ELR (cell line): ENCODE results near the gene PYCR2.

ENCODE experiments used
- DNase-seq: peaks from one replicate; pipeline ENCODE4 v3.0.0-alpha.2; 2015; ENCODE audit warnings: low read depth

PYCR2 gene

DNA sequence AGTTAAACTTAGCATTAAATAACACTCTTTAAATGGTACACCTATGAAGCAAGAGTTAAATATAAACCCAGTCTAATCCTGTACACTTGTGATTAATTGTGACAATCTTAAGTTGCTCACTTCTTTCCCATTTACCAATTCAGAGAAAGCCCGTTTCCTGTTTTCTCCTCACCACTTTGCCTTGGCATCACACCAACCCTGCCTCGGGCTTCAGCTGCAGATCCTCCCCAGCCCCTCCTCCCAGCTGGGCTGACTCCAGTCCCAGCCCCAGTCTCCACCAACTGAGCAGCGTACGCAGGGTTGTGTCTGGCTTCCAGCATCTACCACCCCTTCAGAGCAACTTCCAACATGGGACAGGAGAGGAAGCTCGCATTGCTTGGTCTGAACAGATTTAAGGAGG is 4.1 kb downstream of the PYCR2 start:
- DNase-seq, result peak; percentile 79

DNA sequence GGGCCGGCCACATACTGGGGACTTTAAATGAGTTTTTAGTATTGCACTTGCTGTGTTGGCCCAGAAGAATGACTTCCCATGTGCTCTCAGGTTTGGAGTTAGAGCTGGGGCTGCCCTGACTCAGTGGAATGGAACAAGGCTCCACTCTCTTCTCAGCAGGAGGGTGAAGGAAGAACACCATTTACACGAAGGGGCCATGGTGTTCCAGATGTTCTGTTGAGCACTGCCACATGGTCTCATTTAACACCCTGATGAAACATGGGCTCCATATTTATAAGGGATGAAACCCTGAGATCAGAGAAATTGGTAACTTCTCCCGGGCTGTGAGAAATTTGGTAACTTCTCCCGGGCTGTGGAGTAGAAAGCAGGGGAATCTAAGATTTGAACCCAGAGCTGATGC is 5.8 kb downstream of the PYCR2 start:
- DNase-seq, result no peak

DNA sequence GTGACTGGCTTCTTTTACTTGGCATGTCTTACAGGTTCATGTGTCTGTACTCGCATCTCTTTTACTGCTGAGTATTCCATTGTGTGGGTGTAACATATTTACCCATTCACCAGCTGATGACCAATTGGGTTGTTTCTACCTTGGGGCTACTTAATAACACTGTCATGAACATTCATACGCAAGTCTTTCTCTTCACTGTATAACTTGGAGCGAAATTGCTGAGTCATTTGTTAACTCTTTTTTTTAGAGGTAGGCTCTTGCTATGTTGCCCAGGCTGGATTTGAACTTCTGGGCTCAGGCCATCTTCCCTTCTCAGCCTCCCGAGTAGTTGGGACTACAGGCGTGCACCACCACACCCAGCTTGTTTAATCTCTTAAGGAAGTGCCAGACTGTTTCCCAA is 6.5 kb downstream of the PYCR2 start:
- DNase-seq, result peak; percentile 27

DNA sequence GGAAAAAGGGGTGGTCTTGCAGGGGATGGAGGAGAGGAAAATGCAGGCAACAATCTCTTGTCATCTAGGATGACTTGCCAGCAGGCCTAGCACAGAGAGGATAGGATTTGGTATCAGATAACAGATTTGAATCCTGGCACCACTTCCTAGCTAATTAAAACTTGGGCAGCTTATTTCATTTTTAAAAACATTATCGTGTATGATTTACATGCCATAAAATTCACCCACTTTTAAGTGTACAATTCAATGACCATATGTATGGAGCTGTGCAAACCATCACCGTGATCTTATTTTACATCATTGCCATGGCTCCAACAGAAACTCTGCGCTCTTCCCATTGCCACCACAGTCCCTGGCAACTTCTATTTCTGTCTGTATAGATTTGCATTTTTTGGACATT is 6.9 kb downstream of the PYCR2 start:
- no peak for DNase-seq

DNA sequence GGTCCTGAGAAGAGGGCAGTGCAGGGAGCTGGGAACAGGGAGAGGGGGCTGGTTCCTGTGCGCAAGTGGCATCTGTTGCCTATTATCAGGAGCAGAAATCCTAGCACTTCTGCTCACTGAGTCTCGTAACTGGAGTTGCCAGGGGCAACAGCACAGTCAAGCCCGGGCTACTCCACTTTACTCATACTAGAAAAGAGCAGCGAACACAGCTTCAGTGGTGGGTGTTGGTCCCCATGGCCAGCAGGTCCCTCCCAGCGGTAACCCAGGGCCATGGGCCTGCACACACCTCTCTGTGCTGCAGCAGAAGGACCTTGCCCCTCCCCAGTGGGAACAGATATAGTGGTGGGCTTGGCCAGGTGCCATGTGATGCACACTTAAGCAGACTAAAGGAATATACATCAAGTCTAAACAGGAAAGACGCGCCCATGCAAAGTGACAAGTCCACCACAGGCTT is 8.5 kb downstream of the PYCR2 start:
- no peak for DNase-seq

DNA sequence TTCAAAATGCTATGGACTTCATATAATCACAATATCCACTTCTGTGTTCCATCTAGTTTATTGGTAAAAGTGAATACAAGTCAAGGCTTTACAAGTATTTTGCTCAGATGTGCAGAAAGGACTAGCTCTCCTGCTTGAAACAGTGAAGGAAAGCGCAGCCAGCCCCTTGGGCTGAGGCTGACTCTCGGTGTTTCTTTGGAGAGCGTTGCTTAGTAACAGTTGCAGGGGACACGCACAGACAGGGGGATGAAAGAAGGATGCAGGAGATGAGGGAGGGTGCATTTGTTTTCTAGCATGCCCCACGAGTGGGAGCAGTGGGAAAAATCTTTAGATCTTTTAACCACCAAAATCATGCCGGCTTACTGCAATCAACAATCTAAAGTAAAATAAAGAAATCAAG is 9.1 kb downstream of the PYCR2 start:
- DNase-seq, result no peak

DNA sequence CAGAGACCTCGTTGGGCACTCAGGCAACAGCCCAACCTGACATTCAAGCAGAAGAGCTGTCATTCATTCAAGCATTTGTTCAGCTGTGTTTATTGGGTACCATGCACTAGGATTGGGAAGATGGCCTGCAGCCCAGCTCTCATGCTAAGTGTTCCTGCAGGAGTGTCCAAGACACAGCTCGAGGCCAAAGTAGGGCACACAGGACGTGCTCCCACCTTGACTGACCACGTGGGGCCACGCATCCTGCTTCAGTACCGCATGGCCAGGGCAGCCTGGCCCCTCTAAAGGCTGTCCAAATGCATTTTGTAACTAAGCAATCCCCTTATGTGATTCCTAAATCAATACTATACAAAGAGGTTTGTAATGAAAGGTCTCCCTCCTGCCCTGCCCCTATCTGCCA is 9.7 kb downstream of the PYCR2 start:
- no peak for DNase-seq

DNA sequence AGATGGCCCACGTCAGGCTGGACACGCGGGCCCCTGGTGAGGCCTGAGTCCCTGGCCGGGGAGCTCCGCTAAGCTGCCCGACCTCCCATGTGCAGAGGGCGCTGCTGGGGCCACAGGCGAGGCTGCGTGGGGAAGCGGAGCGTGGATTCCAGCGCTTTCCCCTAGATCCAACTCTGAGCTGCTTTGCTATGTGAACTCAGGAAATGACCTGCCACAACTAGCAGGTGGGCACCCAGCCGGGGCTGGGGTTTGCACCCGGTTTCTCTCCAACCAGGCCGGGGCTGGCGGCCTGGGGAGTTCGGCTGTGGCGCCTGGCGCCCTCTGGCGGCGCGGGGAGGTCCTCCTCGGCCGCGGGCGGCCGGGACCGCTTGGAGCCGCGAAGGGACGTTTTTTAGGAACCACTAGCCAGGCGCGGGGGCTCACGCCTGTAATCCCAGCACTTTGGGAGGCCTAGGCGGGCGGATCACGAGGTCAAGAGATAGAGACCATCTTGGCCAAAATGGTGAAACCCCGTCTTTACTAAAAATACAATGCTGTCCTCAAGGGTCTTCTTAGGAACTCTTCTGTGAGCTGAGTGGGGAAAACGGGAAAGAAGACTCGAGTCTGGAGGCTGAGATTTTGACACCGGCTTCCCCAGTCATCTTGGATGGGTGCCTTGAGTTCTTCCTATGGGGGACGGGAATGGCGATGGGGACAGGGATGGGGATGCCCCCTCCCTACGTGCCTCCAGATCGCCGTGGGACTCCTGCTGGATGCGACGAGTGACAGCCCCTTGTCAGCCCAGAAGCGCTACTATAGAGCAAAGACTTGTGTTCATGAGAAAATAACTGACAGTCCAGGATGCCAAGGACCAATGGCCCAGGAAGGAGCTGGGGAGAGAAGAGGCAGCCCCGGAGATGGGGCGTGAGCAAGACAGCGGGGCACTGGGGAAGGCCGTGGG is 12.6 kb downstream of the PYCR2 start:
- DNase-seq, result peak; percentile 46

DNA sequence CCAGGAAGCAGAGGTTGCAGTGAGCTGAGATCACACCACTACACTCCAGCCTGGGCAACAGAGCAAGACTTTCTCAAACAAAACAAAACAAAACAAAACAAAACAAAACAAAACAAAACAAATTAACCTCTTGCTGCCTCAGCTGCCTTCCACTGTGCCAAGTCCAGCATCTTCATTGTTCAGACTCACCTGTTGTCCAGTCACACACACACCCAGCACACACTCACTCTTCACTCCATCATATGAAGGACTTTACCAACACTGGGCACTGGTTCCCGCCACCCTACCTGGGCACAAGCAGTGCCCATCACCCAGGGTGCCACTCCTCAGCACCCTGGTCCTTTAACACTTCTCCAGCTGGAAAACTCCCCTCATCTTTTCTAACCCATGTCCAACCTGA is 14.6 kb downstream of the PYCR2 start:
- no peak for DNase-seq

DNA sequence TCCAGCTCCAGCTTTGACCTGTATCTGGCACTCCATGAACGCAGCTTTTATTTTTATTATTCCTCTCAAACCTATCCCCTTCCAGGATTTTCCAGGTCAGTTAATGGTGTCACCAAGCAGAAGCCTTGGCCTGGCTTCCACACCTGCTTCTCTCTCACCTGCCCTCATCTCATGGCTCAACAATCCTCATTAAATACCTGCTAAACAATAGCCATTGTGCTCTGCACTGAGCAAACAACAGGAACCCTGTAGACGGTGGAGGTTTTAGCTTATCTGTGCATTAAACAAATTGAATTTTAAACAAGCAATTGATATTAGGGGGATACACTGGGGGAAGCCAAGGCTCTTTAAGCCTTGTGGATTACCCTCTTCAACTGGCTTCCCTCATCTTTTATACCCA is 15.3 kb downstream of the PYCR2 start:
- no peak for DNase-seq

DNA sequence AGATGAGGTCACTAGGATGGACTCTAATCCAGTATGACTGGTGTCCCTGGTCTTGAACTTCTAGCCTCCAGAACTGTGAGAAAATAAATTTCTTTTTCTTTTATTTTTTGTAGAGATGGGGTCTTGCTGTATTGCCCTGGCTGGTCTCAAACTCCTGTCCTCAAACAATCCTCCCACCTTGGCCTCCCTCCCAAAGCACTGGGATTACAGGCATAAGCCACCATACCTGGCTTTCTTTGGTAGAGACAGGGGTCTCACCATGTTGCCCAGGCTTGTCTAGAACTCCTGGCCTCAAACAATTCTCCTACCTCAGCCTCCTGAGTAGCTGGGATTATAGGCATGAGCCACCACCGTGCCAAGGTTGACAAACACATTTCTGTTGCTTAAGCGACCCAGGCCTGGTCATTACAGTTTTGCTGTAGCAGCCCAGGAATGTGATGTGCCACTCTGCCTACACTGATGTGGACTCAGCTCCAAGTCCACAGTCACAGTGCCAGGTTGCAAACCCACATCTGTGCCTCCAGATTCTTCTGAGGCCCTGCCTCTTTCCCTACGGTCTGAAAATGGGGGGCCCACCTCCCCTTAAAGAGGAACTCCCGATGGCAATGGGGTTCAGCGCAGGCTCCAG is 15.9 kb downstream of the PYCR2 start:
- no peak for DNase-seq

DNA sequence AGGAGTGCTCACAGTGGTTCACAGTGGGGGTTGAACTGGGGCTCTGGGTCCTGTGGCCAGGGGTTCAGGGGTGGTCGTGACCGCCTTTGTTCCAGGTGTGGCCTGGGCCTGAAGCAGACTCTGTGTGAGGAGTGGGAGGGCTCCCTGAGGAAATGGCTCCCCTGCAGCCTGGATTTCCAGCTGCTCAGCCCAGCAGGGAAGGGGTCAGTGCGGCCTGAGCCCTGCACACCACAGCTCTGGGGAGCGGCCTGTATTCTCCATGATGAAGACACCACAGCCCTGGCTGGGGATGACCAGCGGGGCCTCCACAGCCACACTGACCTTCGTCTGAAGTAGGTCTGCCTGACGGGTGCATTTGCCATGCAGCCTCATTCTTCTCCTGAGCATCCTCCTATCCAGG is 16.7 kb downstream of the PYCR2 start:
- DNase-seq, result no peak

DNA sequence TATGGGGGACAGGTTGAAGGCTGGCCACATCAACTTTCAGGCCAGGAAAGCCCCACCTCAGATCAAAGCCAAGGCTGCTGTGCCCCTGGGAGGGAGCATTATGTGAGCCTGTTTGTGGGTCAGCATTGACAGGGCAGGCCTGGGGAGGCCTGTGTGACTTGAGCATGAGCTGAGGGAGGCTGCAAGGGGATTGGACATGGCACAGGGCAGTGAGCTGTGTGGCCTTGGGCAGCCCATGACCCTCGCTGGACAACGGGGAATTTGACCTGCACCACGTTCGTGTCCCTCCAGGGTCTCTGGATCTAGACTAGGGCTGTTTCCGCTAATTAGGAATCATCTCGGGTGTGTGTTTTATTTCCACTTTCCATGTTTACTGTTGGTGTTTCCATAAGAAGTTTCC is 17.6 kb downstream of the PYCR2 start:
- DNase-seq, result no peak

DNA sequence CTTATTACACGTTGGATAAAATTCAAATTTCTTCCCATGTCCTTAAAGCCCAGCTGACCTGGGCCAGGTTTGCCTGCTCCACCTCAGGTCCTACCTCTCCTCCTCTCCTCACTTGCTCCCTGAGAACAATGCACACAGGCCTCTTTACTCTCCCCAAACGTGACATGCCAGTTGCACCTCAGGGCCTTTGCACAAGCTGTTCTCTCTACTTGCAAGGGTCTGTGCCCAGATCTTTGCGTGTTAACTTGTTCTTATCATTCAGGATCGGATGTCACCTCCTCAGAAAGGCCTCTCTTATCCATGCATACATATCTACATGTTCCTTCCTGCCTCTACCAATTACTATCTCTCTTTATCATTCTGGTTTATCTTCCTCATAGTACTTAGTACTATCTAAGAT is 20.4 kb downstream of the PYCR2 start:
- DNase-seq, result no peak

DNA sequence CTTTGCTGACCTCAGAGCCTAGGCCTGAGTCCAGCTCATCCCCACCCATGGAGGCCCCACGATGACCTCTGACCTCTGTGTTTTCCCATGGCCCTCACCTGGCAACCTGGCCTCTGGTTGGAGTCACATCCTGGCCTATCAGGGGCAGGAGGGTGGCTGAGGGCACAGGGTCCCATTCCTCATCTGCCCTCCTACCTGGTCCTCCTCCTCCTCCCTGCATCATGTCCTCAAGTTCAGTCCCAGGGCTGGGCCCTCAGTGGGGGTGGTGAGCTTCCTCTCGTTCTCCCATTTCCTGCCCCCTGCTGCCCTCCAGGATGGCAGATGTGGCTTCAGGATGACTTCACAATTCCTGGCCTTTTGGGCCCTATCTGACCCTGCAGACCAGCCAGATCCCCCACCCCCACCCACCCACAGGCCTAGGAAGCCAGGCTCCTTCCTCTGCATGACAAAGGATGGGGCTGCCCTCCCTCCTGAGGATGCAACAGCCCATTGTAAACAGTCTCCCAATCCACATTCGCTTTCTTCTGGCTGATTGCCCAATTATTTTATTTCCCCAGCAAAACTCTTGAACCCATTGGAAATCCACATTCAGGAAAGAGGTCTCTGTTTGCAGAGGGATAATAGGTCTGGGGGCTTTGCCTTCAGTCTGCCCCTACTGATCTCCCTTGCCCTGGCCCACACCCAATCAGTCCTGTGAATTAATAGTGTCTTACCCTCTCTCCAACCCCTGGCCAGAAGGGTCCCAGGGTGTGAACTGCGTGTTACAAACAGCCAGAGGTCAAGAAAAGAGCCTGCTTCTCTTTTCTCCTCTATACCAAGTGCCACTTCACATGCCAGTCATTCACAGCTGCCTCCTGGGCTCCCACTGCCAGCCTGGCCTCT is 24.8 kb downstream of the PYCR2 start:
- DNase-seq, result no peak

DNA sequence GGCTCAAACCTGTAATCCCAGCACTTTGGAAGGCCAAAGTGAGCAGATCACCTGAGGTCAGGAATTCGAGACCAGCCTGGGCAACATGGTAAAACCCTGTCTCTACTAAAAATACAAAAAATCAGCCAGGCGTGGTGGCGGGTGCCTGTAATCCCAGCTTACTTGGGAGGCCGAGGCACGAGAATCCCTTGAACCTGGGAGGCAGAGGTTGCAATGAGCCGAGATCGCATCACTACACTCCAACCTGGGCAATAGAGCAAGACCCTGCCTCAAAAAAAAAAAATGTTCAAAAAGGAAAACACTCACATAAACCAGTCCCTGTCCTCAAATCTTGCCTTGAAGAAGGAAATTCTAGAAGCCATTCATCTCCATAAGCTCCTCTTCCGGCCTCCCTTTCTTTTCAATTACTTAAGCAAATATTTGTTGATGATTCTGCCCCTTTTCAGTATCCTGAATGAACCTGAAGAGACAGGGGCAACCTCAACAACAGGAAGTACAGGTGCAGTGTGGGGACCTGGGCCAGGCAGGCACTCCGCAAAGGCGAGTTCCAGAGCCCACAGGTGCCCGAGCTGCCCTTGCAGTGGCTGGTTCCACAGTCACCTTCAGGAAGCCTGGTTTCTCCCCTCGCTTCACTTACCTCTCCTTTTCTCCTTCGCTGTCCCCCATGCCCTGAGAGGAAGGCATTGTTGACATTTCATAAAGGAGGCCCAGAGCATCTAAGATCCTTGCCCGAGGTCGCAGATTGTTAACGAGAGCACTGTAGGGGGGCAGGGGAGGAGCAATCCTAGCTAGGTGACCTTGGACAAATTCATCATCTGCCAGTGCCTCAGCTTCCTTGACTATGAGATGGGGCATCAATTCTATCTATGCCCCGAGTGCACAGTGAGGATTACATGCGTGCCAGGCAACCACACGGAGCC is 26.2 kb downstream of the PYCR2 start:
- no peak for DNase-seq

DNA sequence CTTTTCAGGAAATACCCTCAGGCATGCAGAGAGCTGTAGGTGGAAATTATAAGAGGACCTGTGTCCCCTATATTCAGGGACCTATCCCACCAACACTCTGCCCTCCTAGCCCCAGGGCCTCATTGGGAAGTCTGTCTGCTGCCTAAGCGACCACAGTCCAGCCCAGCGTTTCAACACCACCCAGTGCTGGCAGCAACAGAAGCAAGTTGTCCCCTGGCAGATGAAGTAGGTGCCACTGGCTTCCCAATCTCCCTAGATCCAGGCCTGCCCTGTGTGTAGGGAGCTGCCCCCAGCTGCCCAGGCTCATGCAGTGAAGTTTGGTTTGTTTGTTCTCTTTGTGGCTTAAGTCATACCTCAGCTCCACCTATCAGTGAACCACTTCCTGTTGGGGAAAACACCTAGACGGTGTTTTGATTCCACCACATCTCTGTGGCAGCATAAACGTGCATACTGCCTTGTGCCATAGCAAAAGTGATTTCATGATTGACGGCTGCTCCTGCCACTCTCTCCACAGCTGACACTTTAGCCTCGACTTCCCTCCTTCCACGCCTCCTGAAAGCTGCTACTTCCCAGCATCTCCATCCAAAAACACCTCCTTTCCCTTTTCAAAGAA is 27.0 kb downstream of the PYCR2 start:
- peak; percentile 38 for DNase-seq

DNA sequence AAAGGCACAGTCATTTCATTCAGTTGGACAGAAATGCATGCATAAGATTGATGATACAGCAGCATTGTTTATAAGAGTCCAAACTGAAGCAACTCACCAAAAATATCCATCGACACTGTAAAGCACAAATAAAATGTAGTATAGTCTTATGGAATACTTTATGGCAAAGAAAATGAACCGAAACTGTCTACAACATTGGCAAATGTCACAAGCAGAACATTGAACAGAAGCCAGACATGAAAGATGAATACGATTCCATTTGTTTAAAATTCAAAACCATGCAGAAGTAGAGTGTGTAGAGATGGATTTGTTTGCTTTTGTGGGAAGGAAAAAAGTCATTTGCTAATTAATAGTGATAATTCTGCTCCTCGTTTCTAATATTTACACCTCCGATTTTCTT is 27.6 kb downstream of the PYCR2 start:
- DNase-seq, result no peak

DNA sequence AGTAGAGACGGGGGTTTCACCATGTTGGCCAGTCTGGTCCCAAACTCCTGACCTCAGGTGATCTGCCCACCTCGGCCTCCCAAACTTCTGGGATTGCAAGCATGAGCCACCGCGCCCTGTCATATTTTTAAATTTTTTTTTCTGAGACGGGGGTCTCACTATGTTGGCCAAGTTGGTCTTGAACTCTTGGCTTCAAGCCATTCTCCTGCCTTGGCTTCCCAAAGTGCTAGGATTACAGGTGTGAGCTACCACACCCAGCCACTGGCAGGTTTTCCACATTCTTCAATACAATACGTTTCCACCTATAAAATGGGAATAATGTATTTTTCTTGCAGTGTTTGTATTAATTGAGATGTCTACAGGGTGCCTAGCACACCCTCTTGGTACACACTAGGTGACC is 31.7 kb downstream of the PYCR2 start:
- no peak for DNase-seq

DNA sequence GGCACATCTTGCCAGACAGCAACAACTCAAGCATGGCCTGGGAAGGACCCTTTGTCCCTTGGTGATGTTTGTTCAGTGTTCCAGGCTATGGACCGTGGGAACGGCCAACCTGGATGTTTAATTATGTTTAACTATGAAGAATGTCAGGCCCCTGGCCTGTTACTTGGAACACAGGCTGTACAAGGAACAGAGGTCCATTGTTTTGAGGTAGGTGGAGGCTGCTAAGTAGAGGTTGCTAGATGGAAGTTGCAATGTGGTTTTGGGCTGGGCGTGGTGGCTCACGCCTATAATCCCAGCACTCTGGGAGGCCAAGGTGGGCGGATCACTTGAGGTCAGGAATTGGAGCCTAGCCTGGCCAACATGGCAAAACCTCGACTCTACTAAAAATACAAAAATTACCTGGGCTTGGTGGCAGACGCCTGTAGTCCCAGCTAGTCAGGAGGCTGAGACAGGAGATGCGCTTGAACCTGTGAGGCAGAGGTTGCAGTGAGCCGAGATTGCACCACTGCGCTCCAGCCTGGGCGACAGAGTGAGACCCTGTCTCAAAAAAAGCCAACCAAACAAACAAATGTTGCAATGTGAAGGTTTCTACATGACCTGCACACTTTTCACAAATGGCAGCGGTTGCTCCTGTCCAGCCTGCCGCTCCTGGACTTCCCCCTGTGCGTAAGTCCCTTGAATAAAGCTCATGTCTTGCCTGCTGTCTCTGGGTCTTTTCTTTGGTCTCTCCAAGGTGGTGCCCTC is 32.6 kb downstream of the PYCR2 start:
- DNase-seq, result no peak
